ENCODE results near the gene TMEM106C. TPM values are rescaled to one million over a fixed set of nuclear protein-coding genes. Genes with fewer than 3 reads are reported as not detected.

Gene TMEM106C
- 191 and 195 TPM in 2 replicates for total RNA-seq (2014; rRNA removed; shearing (Covaris generic))
- polyA plus RNA-seq (2014; cell fraction: nucleus; rRNA removed): 314 and 320 TPM in 2 replicates

DNA sequence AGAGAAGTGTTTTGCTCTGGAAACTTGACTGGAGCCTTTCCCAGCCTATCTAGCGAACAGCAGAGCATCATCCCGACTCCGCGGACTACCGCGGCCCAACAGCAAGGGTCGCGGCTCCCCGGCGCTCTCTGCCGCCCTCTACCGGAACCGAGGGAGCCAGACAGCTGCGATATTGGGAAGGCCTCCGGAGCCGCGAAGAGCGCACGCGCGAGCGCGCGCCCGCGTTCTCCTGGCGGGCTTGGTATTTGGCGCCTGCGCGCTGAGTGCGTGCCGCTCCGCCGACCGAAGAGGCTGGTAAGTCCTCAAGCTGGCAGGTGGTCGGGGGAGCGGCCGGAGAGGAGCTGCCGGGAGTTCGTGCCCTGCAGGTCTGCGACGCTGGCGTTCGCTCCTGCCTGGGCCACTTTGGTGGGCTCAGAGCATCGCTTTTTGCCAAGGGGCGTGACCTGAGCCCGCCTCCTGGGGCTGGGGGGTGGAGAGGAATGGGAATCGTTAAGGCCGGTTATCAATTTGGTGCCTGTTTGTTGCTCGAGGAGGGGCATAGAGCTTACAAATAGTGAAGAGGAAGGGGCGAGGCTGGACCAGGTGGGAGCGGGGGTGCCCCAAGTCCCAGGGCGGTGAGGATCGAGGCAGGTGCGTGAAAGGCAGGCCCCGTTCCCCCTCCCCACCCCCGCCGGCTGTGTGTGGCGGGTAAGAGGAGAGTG, at the start of gene TMEM106C:
TMEM106C (plus strand) TSS at position 257 of the 701 bp plus-strand sequence. CDS start 641 bp downstream, outside the sequence.
- peak; percentile 89 for DNase-seq (ENCODE audit: extremely low read depth, low read depth)

GRCh38 chr12:47920913-47921312, 42.5 kb upstream of the TMEM106C start:
- no peak for DNase-seq (ENCODE audit: extremely low read depth, low read depth)

DNA sequence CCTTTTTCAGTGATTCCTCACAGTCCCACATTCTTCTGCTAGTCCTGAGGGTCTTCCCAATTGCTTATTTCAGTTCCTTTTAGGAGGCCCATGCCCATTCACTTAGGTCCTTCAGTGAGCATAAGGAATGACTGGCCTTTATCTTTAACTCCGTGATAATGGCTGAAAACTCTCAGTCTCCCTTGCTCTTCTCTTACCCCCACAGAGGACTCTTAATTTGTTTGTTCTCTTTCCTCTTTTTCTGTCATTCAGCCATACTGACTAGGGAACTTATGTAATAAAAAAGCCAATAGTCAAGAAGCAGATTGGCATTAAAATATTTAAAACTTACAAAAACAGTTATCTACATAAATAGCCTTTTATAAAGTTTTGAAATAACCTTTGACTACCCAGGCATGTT, 41.5 kb upstream of the TMEM106C start:
- no peak for DNase-seq (ENCODE audit: extremely low read depth, low read depth)

DNA sequence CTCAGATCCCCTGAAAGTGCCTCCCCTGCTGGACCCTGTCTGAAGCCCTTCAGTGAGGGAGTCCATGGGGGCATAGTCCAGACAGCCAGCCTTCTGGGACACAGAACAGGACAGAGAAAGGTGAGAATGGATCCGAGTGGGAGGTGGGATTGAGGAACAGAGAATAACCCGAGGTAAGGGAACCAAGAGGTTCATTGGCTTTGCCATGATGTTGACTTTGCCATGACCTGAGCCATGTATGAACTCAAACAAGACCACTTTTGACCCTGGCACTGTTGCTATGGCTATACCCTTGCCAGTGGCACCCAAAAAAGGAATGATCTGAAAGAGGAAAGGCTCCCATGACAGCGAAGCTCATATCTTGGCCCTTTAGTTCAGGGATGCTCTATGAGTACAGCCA, 36.0 kb upstream of the TMEM106C start:
- no peak for DNase-seq (ENCODE audit: extremely low read depth, low read depth)

DNA sequence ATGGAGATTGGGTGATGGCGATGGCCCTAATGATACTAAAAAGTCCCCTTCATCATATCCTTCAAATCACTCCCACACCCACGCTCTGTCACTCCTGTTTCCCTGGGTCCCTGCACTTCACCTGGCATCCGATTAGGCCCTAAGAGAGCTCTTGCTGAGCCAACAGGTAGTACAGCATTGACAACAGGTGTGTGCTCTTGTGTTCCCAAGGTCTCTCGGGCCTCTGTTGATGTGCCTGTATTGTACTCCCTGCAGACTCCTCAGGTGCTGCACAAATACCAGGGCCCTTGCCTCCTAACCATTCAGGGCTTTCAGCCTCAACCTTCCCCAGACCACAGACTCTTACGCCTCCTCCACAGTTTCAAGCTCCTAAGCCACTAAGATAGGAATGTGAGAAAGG, 32.8 kb upstream of the TMEM106C start:
- DNase-seq (ENCODE audit: extremely low read depth, low read depth): no peak

GRCh38 chr12:47931187-47931586, 32.2 kb upstream of the TMEM106C start:
- no peak for DNase-seq (ENCODE audit: extremely low read depth, low read depth)

DNA sequence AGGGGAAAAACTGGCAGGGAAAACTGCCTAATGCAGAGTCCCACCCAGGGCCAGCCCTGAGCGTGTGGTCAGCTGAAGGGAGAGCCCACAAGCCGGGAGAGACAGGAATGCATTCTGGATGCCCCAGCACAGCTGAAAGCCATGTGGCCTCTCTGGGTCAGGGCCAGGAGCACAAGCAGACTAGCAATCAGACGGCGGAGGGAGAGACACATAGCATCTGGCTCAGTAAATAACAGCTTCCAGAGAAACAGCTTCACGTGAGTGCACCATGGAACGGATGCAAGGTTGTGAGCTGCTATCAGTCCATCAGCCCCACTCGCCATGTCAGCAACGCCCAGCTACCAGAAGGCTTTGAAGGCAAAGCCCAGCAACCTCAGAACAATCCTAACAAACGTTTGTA, 28.2 kb upstream of the TMEM106C start:
- DNase-seq (ENCODE audit: extremely low read depth, low read depth): no peak

DNA sequence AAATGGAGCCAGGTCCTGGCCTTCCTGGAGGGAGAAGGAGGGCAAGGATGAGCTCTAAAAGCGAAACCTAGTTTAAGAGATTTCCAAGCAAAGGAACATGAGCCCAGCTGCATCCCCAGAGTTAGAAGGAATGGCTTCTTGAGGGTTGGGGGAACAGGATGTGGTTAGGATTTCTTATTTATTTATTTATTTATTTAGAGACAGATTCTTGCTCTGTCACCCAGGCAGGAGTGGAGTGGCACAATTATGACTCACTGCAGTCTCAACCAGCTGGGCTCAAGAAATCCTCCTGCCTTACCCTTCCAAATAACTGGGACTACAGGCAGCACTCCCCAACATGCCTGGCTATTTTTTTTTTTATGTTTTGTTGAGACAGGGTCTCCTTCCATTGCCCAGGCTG, 25.3 kb upstream of the TMEM106C start:
- peak; percentile 5 for DNase-seq (ENCODE audit: extremely low read depth, low read depth)

DNA sequence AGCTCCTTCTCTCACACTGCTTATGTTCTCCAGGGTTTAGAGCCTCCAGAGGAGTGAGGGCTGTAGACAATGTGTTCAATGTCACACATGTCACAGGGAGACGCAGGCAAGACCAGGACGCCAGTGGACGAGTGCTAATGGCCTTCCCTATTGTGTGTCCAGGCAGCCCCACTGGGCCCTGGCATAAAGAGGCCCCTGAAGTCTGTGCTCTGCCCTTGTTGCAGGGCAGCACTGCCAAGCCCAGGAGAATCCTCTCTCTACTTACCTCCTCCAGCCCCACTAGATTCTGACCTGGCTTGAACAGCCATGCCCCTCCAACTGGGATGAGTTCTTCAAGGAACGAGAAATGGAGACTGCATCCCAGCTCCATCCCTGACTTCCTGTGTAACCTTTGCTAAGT, 24.8 kb upstream of the TMEM106C start:
- DNase-seq (ENCODE audit: extremely low read depth, low read depth): no peak

DNA sequence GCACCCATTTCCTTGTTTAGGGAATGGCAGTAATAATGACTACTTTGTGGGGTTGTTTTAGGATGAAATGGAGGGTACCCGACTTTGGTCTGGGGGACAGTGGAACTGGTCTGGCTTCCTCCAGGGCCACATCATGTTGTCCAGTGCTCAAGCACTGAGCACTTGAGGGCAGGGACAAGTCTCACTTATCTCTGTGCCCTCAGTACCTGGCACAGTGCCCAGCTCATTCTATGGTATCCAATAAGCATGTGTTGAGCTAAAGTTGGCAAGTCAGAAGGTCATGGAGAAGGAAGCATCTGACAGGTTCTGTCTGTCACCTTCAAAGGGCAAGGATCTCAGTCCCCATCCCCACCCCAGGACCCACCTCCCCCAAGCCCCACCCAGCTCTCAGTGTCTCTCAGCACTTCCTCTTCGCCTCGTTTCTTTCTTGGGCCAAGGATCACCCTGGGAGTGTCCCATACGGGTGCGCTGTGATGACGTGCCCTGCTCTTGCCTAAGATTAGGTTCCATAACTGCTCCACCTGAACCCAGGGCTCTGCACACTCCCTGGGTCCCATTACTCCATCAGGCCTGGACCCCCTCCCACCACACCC, 24.3 kb upstream of the TMEM106C start:
- no peak for DNase-seq (ENCODE audit: extremely low read depth, low read depth)

DNA sequence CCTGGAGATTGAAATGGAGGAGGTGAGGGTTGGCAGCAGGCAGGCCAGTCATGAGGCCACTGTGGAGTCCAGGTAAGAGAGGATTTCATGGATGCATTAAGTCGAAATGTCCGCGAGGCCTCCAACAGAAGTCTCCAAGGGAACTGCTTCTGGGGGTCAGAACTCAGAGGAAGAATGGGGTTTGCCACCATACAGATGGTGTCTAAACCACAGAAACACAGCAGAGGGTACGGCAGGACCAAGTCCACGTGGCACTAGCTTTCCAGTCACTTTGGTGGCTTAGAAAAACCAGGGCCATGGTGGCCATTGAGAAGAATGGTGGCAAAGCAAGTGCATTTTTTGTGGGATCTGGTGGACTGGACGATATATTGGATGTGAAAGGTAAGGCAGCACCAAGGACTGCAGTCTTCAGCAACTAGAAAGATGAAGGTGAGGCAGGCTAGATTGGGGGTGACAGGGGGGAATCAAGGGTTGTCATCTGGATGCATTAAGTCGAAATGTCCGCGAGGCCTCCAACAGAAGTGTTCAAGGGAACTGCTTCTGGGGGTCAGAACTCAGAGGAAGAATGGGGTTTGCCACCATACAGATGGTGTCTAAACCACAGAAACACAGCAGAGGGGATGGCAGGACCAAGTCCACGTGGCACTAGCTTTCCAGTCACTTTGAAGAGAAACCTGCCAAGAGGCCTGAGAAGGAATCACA, 22.5 kb upstream of the TMEM106C start:
- DNase-seq (ENCODE audit: extremely low read depth, low read depth): no peak

- no peak for DNase-seq (ENCODE audit: extremely low read depth, low read depth)
These were observed 22.0 kb upstream of the TMEM106C start for GRCh38 chr12:47941475-47941780.

DNA sequence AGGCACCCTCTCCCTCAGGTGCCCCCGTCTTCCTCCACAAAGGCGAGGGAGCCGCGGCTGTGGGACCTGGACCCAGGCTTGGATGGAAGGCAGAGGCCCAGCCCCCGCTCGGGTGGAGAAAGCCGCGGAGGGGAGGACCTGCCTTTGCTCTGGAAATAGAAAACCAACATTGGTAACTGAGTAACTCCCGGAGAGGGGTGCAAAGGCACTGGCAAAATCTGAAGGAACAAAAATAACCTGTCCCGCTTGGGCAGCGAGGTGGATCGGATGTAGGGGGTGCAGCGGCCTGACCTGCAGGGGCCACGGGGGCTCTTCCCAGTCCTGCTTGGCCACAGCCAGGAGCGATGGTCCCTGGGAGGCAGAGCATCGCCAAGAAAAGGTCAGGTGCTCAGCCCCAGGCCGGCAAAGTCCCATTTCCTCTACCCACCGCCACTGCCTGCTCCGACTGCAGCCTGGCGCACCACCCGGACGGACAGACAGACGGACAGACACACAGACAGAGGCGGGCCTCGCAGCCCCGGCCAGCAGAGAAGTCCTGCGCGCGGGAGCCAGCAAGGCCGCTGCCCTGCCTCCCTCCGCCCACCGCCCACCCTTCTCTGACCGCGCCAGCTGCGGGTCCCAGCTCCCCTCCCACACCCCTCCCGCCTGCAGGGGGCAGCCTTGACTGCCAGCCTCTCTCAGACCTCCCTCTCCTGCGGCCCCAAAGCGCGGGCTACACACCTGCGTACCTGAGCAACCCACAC, 21.4 kb upstream of the TMEM106C start:
- no peak for DNase-seq (ENCODE audit: extremely low read depth, low read depth)

GRCh38 chr12:47942614-47943225, 20.7 kb upstream of the TMEM106C start:
- DNase-seq (ENCODE audit: extremely low read depth, low read depth): no peak

- DNase-seq (ENCODE audit: extremely low read depth, low read depth): no peak
These were observed 19.6 kb upstream of the TMEM106C start for GRCh38 chr12:47943623-47944340.

DNA sequence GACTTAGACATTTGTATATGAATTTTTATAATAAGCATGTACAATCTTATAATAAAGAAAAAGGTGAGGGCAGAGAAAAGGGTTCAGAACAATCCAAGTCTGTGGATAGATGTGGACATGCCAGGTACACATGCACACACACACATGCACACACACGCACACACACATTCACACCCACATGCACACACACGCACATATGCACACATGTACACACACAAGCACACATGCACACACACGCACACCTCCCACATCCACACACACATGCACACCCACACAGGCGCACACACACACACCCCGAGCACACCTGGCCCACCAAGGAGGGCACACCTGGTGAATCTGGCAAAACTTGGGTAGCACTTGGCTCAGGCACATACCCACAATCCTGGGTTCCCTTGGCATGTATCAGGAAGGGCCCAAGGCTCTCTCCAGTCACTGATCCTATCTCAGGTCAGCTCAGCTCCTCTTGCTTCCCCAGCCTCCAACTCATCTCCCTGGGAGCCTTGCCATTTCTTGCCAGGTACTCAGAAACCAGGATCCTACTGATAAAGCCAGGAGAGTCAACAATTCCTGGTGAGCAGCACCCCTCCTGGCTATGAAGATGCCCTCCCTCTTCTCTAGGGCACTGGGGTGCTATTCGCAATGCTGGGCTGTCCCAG, 18.6 kb upstream of the TMEM106C start:
- DNase-seq (ENCODE audit: extremely low read depth, low read depth): no peak

- no peak for DNase-seq (ENCODE audit: extremely low read depth, low read depth)
These were observed 18.1 kb upstream of the TMEM106C start for GRCh38 chr12:47945341-47945728.

- DNase-seq (ENCODE audit: extremely low read depth, low read depth): no peak
These were observed 16.7 kb upstream of the TMEM106C start for GRCh38 chr12:47946413-47947323.

- DNase-seq (ENCODE audit: extremely low read depth, low read depth): no peak
These were observed 16.1 kb upstream of the TMEM106C start for GRCh38 chr12:47947341-47947740.

Measured in NCI-H460 (cell line).